Aorta (tissue), 5 donors: ENCODE measurements around the gene ATRAID. TPM values are rescaled to one million over a fixed set of nuclear protein-coding genes. Genes with fewer than 3 reads are reported as not detected.

Experiments used
- ATAC-seq: fragments of 200-7000 bp; cut with Tn5 transposase; one replicate; pipeline ENCODE4 v1.9.1; 2022; ENCODE audit warnings: moderate library complexity; ENCODE audit not compliant: low FRiP score
- DNase-seq, 2 donors: peaks; one replicate each; pipeline ENCODE4 v3.0.0-alpha.2; 2020
- H3K27ac ChIP-seq, 2 donors: one replicate each; pipeline ENCODE4 v1.5.1; 2013; ENCODE audit warnings: low read length in 2 of 2, mild to moderate bottlenecking in 2 of 2, moderate library complexity in 2 of 2, control low read depth in 1 of 2, inconsistent platforms in 1 of 2, low read depth in 1 of 2
- H3K27me3 ChIP-seq, 2 donors: one replicate each; pipeline ENCODE4 v1.6.1; 2013; ENCODE audit warnings: control low read depth in 1 of 2, low read length in 1 of 2, mild to moderate bottlenecking in 1 of 2, moderate library complexity in 1 of 2; ENCODE audit not compliant: insufficient read depth in 2 of 2, control insufficient read depth in 1 of 2
- H3K36me3 ChIP-seq, 2 donors: one replicate each; pipeline ENCODE4 v1.6.1; 2013; ENCODE audit warnings: control low read depth in 1 of 2, low read length in 1 of 2, mild to moderate bottlenecking in 1 of 2; ENCODE audit not compliant: insufficient read depth in 2 of 2, control insufficient read depth in 1 of 2
- H3K4me1 ChIP-seq, 2 donors: one replicate each; pipeline ENCODE4 v1.6.1; 2013; ENCODE audit warnings: low read length in 2 of 2, control low read depth in 1 of 2, mild to moderate bottlenecking in 1 of 2, moderate library complexity in 1 of 2; ENCODE audit not compliant: insufficient read depth in 2 of 2, control insufficient read depth in 1 of 2
- H3K4me3 ChIP-seq, 2 donors: one replicate each; pipeline ENCODE4 v1.5.1; 2013; ENCODE audit warnings: low read length in 2 of 2, control low read depth in 1 of 2, mild to moderate bottlenecking in 1 of 2
- H3K9me3 ChIP-seq: one replicate; pipeline ENCODE4 v1.6.1; 2013; ENCODE audit warnings: mild to moderate bottlenecking, low read length; ENCODE audit not compliant: control insufficient read depth
- WGBS, 2 donors: extraction: QIAGEN DNeasy Blood & Tissue Kit; methylation state at CpG; one replicate each; pipeline ENCODE4 v1.1.7; 2013; 5-methylcytosine and 5-hydroxymethylcytosine counted together
- intact Hi-C, 2 donors: fragments of 100-400 bp; cut with DNase I; formaldehyde crosslinking; loops; one replicate each; pipeline versions ENCODE4 v1.14.2 to v1.15.0; 2022
- polyA plus RNA-seq, 2 donors: library from polyadenylated mRNA; stranded (reverse); fragments of 200-250 nt; gene quantifications; one replicate each; pipeline ENCODE4 v1.2.3, GENCODE V29; 2013
- total RNA-seq, 2 donors: library from RNA; stranded (reverse); fragmentation: NEBNext Ultra II Directional; extraction: Animal tissue kit (Norgen Biotek cat#: 25700); gene quantifications; one replicate each; pipeline ENCODE4 v1.2.1, GENCODE V29; 2021
- donor health status: healthy with polysubstance abuse.
- donor health status: Bipolar disorder and iron deficiency.
- donor health status: DM: no; HTN: no; CAD: no.
- donor health status: DM: no; HTN: no; CAD: no.
- donor health status: DM: yes; HTN: yes; CAD: no.

The ATRAID gene
- total and polyA plus RNA-seq, 4 donors: 66.9 to 176 (median 119) TPM

- intact Hi-C loops: no loop called here
- ATAC-seq (no peak), DNase-seq (peak in 1 of 2 donors; percentile 4)
- Histone ChIP-seq H3K4me3 (no peak overlapping the region), H3K27ac (no peak overlapping the region), H3K27me3 (no peaks in the 10 kb centered on the region), H3K4me1 (no peaks in the 10 kb centered on the region), H3K9me3 (no peaks in the 10 kb centered on the region), H3K36me3 (no peaks in the 10 kb centered on the region)
- 74 to 75% methylated on average over 11 of the region's 11 CpGs for whole genome bisulfite sequencing, 2 donors
Observed at GRCh38 chr2:27261241-27261925, 49.5 kb downstream of the ATRAID start.

- Histone ChIP-seq H3K27me3 (no peaks in the 10 kb centered on the region), H3K4me3 (peak overlapping the region; percentile 21 to 53), H3K9me3 (no peaks in the 10 kb centered on the region), H3K36me3 (no peaks in the 10 kb centered on the region), H3K4me1 (no peaks in the 10 kb centered on the region), H3K27ac (no peak overlapping the region)
- peak in 1 of 2 donors; percentile 16 for DNase-seq
- ATAC-seq: no peak
- intact Hi-C loops: no loop called here
- WGBS, 2 donors: 4 to 8% methylated on average over 16 to 40 of the region's 40 CpGs
Observed at GRCh38 chr2:27261926-27262298, 50.1 kb downstream of the ATRAID start.

DNA sequence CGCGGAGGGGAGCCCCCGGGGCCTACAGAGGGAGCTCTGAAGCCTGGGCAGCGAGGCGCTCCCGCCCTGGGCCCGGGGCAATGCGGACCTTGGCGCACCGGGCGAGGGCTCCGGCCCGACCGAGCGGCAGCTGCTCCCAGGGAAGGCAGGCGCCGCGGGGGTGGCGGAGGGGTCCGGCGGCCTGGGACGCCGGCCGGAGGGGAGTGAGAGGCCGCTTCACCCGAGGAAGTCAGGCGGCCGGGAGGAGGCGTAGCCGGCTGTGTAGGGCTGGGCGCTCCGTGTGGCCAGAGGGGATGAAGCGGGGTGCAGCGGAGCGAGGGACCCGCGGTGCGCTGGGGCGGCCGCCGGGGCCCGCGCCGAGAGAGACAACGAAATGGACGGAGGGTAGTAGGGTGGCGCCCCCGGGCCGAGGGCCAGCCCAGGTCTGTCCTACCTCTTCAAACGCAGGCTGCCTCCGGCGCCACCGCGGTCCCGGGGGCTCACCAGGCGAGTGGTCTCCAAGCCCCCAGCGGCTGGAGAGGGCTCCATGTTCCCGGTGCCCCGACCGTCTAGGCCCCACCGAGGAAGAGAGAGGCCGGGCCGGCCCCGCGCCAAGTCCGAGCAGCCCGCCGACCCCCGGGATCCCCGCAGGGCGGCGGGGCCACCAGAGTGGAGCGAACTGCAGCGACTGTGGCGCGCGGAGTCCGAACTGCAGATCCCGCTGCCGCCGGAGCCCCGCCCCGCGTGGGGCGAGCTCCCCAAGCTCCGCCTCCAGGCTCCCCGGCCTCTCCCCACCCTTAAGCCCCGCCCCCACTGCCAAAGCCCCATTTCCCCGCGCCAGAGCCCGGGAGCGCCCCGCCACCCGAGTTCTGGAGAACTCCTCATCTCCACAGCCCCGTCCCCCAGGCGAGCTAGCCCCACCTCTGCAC lies 50.8 kb downstream of the ATRAID start, which contains the start of gene SLC30A3:
Gene SLC30A3 (minus strand): TSS at position 669 of the 908 bp plus-strand sequence. CDS start 141 bp downstream, at position 528.
- H3K27me3 ChIP-seq: no peaks in the 10 kb centered on the region
- no peak within 1 kb of the TSS for H3K27ac ChIP-seq
- intact Hi-C loops: no loop called here
- peak within 1 kb of the TSS; percentile 53 to 65 for H3K4me3 ChIP-seq
- H3K36me3 ChIP-seq: no peaks in the 10 kb centered on the region
- WGBS, 2 donors: 0 to 1% methylated on average over 77 to 96 of the region's 96 CpGs
- ATAC-seq: peak; percentile 74
- H3K4me1 ChIP-seq: no peaks in the 10 kb centered on the region
- H3K9me3 ChIP-seq: no peaks in the 10 kb centered on the region
- DNase-seq: peak; percentile 81 to 89

GRCh38 chr2:27263287-27264252 lies 51.7 kb downstream of the ATRAID start:
- ATAC-seq (no peak), DNase-seq (no peak)
- peak overlapping the region; percentile 53 to 65 for H3K4me3 ChIP-seq
- H3K4me1 ChIP-seq: no peaks in the 10 kb centered on the region
- intact Hi-C loops: no loop called here
- no peaks in the 10 kb centered on the region for H3K36me3 ChIP-seq
- H3K27ac ChIP-seq: no peak overlapping the region
- H3K9me3 ChIP-seq: no peaks in the 10 kb centered on the region
- no peaks in the 10 kb centered on the region for H3K27me3 ChIP-seq
- WGBS, 2 donors: 1% methylated on average over 46 of the region's 46 CpGs

GRCh38 chr2:27264253-27264752 lies 52.5 kb downstream of the ATRAID start:
- H3K4me1 ChIP-seq: no peaks in the 10 kb centered on the region
- no peaks in the 10 kb centered on the region for H3K36me3 ChIP-seq
- H3K9me3 ChIP-seq: no peaks in the 10 kb centered on the region
- intact Hi-C loops: no loop called here
- H3K4me3 ChIP-seq: no peak overlapping the region
- H3K27ac ChIP-seq: no peak overlapping the region
- DNase-seq (no peak), ATAC-seq (peak; percentile 34)
- no peaks in the 10 kb centered on the region for H3K27me3 ChIP-seq
- WGBS, 2 donors: 0 to 1% methylated on average over 26 to 38 of the region's 38 CpGs

GRCh38 chr2:27264753-27265535 lies 53.1 kb downstream of the ATRAID start:
- Histone ChIP-seq H3K4me3 (no peak overlapping the region), H3K9me3 (no peaks in the 10 kb centered on the region), H3K4me1 (no peaks in the 10 kb centered on the region), H3K36me3 (no peaks in the 10 kb centered on the region), H3K27me3 (no peaks in the 10 kb centered on the region), H3K27ac (no peak overlapping the region)
- intact Hi-C loops: no loop called here
- ATAC-seq (peak; percentile 65), DNase-seq (peak; percentile 68 to 85)
- WGBS, 2 donors: 4 to 5% methylated on average over 56 of the region's 56 CpGs

GRCh38 chr2:27265536-27265870 lies 53.7 kb downstream of the ATRAID start:
- ATAC-seq (no peak), DNase-seq (no peak)
- no peaks in the 10 kb centered on the region for H3K36me3 ChIP-seq
- H3K27me3 ChIP-seq: no peaks in the 10 kb centered on the region
- no peak overlapping the region for H3K4me3 ChIP-seq
- no peak overlapping the region for H3K27ac ChIP-seq
- intact Hi-C loops: no loop called here
- H3K9me3 ChIP-seq: no peaks in the 10 kb centered on the region
- H3K4me1 ChIP-seq: no peaks in the 10 kb centered on the region
